ENCODE data around the gene BTBD9.

DNA sequence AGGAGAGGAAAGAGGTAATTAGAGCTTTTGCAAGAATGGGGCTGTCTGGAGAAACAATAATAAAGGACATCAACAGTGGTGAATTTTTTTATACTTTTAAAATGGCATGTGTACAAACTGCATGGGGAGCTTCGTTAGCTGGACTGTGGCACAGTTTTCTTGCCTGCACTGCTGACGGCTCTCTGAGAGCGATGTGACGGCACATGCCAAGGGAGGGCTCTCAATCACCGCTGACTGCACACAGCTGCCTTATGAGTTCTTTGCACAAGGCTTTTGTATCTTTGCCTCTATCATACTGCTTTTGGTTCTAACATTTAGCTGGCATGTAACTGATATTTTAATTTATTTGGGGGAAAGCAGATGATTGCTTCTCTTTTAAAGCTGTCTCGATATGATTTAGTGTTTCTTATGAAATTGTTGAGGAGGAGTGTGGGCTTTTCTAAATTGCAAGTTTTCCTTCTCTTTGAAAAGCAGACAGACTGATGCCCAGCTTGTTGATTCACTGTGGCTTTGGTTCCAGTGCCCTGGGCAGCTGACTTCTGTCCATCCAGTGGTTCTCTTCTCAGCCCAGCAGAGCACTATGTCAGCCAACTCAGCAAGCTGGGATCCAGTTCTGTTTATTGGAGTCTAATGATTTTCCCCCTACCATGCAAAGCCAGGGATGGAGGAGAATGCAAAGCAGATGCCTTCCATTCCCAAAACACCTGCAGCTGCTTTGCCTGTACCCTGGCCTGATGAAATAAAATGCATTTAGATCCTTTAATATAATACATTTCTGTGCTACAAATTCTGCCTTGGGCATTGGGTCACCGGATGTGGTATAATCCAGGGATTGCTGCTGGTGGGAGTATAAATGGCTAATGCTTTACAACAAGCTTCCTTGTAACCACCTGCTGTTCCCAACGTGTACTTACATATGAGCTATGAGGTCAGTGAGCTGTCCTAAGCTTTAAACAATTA lies 496.3 kb downstream of the BTBD9 start:
- TF ChIP-seq POLR2A (IDR thresholded peaks at IDR 0.05): no peak
- TF ChIP-seq, protein P1, sequence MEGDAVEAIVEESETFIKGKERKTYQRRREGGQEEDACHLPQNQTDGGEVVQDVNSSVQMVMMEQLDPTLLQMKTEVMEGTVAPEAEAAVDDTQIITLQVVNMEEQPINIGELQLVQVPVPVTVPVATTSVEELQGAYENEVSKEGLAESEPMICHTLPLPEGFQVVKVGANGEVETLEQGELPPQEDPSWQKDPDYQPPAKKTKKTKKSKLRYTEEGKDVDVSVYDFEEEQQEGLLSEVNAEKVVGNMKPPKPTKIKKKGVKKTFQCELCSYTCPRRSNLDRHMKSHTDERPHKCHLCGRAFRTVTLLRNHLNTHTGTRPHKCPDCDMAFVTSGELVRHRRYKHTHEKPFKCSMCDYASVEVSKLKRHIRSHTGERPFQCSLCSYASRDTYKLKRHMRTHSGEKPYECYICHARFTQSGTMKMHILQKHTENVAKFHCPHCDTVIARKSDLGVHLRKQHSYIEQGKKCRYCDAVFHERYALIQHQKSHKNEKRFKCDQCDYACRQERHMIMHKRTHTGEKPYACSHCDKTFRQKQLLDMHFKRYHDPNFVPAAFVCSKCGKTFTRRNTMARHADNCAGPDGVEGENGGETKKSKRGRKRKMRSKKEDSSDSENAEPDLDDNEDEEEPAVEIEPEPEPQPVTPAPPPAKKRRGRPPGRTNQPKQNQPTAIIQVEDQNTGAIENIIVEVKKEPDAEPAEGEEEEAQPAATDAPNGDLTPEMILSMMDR (IDR thresholded peaks at IDR 0.05): no peak

All from transverse colon (tissue), 3 donors.